GM21367 (cell line): ENCODE results near the gene CALHM5.

Experiments used
- ATAC-seq: cut with Tn5 transposase; IDR thresholded peaks from one replicate; pipeline ENCODE4 v1.9.1; 2021; ENCODE audit not compliant: unreplicated experiment

The CALHM5 gene

DNA sequence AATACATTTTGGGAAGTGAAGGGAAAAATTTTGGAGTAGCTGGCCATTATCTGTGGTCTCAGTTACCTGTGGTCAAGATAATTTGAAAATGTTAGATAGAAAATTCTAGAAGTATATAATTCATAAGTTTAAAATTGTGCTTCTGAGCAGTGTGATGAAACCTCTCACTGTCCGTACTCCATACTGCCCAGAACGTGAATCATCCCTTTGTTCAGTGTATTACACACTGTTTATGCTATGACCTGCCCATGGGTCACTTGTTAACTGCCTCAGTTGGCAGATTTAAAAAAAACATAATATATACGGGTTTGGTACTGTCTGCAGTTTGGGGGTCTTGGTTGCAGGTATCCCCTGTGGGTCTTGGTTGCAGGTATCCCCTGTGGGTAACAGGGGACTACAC, 4.1 kb upstream of the CALHM5 start:
- no peak for ATAC-seq

DNA sequence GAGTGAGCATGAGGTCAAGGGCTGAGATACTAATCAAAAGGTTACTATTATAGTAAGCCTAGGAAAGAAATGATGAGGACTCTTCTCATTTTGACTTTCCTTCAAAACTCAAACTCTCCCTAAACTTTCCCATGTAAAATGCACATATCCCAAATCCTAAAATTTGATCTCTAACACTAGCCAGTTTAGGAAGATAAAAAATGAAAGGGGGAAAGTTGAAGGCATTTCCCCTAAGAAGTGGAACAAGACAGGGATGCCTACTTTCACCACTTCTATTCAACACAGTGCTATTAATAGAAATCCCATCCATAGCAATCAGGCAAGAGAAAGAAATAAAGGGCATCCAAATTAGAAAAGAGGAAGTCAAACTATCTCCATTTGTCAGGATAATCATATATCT, 2.9 kb upstream of the CALHM5 start:
- ATAC-seq, result no peak

DNA sequence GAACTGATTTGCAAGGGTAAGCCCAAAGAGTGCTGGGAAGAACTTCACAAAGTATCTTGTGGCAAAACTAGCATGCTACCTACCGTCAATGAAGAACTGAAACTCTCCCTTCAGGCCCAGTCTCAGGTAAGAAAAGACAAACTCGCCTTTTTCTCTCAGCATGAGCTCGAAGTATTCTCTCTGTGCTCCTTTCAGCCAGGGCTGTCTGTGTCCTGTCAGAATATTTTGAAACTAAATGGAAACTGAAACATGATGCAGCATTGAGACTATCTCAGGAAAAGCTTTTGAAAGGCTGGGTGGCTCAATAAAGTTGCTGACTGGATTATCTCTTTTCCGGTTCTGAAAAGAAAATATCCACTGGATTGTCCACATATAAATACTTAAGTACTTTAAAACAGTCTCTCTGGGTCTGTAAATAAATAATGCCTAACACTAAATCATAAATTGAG, 696 bp downstream of the CALHM5 start:
- ATAC-seq, result peak; percentile 71

DNA sequence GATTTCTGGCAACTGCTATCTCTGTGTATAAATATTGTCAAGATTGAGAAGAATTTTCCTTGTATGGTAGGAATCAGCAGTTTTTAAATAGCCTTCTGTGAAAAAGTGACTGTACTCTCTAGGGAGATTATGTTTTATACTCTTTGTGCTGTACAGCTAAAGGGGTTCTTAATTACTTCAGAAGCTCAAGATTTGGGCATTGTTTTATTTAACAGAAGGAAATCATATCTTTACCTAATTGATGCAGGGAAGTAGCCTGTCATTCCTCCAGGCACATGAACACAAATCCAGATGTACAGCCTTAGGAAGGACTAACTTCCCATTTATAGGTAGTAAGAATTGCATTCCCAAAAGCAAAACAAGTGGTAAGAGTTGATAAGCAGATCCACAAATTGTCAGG, 1.3 kb downstream of the CALHM5 start:
- no peak for ATAC-seq

DNA sequence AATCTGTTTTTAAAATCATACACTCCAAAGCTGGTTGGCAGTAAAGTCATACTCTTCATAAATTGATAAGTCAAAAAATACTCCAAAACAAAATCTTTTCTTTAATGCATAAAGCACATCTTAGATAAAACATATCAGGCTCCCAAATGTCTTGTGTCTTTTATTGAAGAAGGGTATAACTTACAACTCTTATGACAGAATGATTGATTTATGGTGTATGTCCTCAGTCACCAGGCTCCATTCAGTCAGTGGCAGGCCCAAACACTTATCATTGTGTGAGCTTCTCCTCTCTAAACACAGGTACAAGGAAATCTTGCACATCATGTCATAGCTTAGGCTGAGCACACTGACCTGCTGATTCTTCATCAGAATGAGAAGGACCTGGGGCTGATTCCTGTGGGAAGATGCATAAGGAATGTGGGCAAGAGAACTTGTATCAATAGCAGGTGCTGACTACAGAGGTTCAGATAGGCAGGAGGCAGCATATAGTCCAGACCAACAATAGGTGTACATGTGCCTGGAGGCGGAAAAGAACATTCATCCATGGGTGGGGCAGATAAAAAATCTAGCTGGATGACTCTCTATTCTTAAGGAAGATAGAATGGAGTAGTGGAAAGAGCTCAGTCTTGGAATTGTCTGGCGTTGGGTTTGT, 1.9 kb downstream of the CALHM5 start:
- ATAC-seq, result no peak

DNA sequence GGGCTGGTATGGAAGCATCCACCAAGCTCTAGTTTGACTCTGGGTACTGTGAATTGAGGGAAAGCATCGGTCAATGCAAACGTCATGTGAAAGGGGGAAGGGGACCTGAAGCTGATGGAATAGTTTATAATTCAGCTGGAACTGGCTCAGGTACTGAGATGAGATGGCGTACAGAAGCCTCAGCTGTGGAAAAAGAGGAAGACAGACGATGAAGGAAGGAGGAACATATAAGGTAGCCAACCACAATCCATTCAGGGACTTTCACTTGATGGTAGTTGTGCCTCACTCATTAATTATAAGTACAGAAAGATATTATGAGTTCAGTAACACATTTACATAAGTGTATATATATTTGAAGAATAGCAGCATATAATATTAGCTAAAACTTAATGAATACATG, 2.7 kb downstream of the CALHM5 start:
- ATAC-seq, result no peak

DNA sequence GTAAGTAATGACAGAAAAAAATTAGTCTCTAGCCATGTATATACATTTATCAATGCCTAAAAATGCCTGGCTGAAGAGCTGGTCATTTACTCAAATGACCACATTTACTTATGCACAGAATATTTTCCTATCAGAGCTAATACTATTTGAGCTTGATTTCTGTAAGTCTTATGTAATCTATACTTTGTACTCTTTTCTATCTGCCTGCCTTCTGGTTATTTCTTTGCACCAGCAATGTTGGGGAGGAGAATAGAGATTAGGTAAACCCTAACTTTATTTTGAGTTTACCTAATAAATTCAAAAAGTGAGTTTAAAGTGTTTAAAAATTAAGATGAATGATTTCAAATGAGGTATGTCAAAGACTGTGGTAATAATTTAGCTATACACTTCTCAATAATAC, 3.7 kb downstream of the CALHM5 start:
- no peak for ATAC-seq

DNA sequence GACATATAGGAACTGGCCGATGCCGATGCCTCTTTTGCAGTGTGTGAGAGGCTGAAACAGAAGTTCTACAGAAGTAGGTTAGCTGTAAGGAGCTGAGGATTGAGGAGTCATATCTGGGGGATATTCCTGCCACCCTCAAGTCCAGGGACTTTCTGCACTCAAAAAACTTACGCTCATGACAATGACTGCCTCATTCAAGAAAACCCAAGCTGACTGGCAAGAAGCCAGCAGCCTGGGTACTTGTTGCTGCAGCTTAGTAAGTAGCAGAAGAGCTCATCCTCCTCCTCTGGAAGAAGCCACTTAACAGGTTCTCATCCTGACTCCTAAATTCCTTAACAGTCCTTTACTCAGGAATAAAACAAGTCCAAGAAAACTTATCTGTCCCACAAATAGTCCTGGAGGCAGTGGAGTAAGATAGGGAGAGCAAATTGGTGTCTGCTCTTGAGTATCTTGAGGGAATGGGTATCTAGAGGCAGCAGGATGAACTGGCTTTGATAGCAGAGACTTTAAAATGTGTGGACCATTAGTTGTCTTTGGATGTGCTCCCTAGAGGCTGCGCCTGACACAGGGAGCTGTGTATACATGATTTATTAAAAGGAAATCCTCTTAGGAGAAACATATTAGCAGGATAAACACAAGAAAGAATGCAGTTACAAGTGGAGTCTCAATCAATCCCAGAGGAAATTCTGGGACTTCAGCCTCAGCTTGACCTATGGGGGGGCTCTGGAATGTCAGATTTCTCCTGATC, 7.4 kb downstream of the CALHM5 start:
- ATAC-seq, result no peak

DNA sequence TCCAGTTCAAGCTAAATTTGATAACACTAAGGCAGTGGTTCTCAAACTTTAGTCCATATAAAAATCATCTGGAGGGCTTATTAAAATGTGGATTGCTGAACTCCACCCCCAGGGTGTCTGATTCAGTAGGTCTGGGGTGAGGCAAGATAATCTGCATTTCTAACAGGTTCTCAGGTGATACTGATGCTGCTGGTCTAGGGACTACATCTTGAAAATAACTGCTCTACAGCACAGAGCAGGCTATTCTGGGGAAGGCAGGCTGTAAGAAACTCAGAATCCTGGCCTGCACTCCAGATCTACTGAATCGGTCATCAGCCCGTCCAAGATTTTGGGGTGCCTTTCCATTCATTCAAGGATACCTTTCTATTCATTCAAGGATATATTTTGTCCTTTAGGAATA, 11.5 kb downstream of the CALHM5 start:
- ATAC-seq, result no peak

DNA sequence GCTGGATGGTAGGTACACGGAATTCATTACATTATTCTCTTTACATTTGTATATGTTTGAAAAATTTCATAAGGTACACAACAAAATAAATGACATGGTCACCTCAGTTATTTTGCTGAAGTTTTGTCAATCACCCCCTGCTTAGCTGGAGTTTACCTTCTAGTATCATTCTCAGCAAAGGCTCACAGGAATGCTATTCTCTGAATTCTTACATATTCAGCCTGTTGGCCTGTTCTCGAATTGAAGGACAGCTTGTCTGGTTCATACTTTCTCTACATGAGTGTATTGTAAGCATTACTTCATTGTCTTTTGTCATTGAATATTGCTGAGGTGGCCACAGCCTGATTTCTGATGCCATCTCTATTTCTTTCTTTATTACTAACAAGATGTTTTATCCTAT, 12.8 kb downstream of the CALHM5 start:
- ATAC-seq, result no peak

DNA sequence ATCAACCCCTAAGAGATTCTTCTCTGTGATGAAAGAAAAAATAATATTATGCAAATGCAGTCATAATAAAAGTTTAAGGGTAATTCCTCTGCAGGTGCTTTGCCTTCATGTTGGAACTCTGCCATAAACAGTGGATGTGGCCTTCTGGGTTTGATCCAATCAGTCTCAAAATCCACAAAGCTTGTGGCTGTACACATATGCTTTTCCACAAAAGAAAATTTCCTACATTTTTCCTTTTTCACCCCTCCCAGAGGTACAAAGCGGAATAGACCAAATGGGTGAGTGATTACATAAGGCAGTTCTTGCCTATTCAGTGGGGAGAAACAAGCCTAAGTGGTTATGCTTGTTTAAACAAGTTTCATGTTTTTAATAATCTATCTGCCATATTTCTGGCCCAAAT, 16.7 kb downstream of the CALHM5 start:
- ATAC-seq, result no peak

DNA sequence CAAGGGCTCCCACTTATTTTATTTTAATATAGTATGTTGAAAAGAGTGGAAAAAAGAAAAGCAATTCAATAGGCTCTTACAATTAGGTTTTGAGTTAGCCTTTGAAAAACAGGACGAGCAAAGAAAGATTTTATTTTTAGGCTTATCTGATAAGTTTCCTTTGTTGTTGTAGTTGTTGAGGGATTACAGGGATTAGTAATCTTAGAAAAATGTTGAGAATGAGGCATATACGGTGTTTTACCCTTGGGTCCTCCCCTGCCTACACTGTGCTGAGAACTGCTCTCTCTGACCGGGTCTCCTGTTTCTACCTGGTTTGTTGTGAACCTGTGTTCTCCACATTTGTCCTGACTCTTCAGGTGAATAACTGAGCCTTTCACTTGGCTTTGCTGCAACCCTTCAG, 17.3 kb downstream of the CALHM5 start:
- ATAC-seq, result no peak

DNA sequence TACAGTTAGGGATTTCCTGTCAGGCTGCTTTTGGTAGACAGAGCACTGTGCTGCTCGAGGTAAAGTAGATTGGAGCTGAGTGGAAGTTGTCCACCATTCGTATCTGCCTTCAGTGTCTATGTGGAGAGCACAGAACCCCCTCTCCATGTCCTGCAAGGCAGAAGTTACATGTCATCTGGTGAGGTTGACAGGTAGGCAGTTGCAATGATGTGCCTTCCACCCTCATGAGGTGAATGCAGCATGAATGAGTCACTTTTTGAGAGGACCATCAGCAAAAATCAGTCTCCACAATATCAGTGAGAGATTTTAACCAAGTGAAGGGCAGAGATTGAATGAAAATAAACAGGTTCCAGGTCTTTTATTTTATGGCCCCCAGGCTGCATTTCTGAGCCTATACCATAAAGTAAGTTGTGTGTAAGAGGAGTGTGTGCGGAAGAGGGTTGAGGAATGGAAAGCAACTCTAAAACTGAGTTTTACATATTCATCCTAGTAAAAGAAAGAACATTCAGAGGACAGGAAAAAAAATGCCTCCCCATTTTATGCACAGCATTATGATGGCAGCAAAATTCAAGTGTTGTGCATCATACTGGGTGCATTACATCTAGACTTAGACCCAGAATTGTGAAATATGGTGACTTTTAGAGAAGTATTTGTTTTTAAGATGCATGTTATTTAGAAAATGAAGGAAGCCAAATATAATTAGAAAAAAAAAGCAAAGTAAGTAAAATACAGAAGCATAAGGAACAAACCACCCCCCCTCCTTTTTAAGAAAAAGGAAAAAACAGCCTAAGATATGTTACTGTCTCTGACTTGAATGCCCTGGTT, 18.2 kb downstream of the CALHM5 start:
- ATAC-seq, result no peak

DNA sequence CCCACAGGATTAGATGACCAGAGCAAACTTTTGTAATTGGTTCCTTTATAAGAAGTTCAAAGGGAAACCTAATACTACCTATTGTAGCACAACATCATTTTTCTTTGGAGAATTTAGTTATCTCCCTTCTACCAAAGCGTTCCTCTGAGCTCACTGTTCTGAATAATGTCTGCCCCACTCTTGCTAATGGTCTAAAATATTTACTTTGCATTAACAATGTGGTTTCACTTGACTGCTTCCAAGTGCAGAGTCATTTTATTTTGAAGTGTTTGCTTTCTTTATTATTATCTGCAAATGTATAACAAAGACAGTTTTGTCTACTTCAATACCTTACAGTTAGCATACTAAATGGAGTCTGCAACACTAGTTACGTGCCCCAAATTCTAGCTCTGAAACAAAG, 19.0 kb downstream of the CALHM5 start:
- no peak for ATAC-seq

DNA sequence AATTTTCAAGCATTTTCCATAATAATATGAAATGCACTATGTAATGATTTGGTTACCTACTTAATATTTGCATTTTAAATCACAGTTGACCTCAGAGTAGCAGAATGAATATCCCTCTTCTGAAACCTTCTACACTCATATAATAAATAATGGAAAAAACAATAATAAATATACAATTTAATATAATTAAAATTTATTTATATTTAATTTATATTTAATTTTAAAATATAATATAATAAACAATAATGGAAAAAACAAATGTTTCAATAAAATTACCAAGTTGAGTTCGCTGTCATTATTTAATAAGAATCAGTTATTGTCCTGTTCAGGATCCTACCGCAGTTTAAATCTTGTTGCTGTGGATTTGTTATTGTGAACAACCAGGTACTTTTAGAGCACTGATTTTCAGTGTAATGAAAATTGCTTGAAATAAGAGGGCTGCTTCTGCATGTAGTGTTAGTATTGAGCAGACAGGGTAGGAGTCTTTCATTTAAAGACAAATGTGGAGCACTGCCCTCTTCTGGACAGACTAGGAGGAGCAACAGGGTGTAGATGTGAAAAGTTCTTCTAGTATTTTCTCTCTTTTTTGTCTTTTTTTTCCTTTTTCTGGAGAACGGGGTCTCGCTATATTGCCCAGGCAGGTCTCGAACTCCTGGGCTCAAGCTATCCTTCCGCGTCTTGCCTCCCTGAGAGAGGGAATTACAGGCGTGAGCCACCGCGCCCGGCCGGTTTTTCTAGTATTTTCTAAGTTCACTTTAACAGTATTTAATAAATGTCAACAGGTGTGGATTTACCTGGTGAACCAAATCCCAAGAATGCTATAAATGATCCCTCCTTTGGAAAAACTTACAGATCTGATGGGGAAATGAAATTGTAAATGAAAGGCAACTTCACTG, 20.5 kb downstream of the CALHM5 start:
- ATAC-seq, result peak; percentile 69

DNA sequence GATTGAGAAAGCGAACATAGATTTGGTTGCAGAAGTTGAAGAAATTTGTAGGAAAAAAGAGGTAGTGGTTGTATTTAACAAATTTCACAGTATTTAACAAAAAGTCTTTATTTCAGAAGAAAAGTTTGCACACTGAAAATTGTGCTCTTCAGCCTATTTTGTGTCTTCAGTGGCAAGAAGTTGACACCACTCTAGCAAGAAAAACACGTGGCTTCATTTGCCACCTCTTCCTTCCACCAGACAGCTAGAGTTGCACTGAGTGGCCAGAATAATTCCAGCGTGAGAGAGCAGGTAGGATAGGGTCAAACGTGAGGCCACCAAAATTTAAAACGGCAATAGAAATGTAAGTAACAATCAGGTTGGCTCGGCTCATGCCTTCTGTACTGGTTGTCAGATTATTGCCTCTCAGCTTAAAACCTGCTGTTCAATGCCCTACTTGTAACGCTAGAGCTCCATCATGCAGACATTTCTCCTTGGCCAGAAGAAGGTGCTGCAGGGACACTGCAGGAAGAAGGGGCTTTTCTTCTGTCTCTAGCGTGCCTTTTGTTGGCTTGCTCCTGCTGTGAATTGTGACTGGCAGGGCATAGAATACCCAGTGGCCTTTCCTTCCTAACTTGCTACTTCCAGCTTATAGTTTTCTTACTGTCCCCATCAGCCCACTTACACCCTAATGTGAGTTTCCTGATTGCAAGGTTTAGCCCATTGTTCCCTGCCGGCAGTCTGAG, 22.0 kb downstream of the CALHM5 start:
- ATAC-seq, result no peak

DNA sequence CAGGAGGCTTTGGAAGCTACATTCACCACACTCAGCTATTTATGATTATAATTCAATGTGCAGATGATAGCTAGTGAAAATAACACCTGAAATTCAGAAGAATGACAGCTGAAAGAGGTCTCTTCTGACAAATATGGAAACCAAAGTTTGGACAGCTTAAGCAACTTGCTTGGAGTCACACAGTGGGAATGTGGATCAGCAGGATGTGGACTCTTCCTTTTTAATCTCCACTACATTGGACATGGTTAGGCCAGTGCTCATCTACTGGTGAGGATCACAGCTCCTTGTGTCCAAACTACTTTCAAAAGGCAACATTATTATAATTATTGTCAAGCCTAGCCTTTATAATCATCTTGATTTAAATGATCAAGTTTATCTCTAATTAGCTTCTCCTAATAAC, 23.7 kb downstream of the CALHM5 start:
- ATAC-seq, result no peak

DNA sequence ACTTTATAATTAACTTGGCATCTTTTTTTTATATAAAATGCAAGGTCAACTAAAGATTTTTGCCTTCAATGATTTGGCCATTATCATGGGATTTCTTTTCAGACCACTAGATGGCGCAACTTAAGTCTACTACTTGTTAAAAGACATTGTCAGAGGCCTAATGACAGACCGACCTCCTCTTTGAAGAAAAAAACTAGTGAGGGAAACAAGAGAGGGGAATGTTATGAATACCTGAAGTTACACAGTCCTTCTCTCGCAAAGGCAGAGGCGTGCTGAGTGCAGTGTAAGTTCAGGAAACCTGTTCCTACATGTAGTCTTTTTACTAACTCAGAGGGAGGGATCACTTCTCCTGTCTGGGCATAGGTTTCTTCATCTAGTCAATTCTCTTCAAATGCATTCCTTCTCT, 24.8 kb downstream of the CALHM5 start:
- peak; percentile 53 for ATAC-seq

DNA sequence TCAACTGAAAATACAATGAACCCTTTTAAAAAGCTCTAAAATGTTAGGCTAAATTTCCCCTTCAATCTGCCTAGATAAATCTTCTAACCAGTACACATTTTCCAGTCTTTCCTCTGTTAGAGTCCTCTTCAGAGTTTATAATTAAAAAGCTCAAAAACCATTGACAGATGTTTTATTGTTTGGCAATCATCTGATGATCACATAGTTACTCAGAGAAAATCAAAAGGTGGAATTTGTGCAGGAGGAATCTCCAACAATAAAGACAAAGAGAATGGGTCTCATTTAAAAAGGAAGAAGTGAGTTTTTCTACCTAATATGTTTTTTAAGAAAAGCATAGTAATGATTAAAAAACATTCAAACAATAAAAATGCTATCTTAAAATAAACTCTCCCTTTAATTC, 31.0 kb downstream of the CALHM5 start:
- no peak for ATAC-seq

DNA sequence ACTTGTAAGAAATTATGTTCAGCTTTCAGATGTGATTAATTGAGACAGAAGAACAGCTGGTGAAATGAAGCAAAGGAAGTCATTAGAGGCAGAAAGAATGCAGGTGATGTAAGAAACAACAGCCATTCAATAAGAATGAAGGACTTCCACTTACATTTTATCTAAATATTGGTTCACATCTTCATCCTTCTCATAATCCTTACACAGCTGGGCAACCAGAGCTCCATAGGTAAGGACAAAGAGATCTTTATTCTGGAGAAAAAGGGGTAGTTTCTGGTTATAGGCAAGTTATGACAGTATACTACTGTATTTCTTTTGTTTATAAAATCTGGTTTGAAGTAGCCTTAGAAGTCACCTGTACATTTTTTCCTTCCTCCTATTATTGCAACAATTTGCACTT, 31.7 kb downstream of the CALHM5 start:
- no peak for ATAC-seq
